COLO829 (cell line): Measurements from ENCODE around the gene OLFML2A.

Experiments used
- DNase-seq: peaks from one replicate; pipeline ENCODE4 v3.0.0; 2012; ENCODE audit warnings: low spot score

OLFML2A gene

DNA sequence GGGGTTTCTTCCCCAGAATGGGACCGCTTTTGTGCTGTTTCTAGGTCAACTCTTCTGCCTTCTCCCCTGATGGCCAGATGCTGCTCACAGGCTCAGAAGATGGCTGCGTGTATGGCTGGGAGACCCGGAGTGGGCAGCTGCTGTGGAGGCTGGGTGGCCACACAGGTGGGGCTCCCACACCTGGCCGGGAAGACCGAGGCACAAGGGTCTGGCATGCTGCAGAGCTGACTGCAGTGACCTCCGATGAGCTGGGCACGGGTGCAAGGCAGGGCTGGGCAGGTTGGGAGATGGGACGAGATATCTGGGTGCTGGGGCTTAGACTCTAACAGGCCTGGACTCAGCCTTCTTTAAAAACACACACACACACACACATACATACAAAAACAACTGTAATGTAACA, 77.2 kb downstream of the OLFML2A start:
- no peak for DNase-seq

DNA sequence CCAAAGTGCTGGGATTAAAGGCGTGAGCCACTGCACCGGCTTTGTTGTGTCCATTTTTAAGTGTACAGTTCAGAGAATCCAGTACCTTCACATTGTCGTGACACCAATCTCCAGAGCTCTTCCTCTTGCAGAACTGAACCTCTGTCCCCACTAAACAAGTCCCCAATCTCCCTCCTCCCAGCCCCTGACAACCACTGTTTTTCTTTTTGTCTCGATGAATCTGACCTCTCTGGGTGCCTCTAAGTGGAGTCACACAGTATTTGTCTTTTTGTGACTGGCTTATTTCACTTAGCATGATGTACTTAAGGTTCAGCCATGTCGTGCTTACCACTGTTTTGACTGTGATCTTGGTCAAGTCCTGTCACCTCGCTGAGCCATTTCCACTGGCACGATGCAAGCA, 77.9 kb downstream of the OLFML2A start:
- no peak for DNase-seq

DNA sequence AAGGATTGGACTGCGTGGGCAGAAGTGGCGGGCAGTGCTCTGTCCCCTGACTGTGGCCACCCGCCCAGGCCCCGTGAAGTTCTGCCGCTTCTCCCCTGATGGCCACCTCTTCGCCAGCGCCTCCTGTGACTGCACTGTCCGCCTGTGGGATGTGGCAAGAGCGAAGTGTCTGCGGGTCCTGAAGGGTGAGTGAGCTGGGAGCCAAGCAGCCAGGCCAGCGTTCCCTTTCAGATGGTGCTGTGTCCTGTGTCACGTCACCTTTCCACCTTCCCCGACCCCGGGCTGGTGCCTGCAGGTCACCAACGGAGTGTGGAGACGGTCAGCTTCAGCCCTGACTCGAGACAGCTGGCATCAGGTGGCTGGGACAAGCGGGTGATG, 78.6 kb downstream of the OLFML2A start:
- no peak for DNase-seq

DNA sequence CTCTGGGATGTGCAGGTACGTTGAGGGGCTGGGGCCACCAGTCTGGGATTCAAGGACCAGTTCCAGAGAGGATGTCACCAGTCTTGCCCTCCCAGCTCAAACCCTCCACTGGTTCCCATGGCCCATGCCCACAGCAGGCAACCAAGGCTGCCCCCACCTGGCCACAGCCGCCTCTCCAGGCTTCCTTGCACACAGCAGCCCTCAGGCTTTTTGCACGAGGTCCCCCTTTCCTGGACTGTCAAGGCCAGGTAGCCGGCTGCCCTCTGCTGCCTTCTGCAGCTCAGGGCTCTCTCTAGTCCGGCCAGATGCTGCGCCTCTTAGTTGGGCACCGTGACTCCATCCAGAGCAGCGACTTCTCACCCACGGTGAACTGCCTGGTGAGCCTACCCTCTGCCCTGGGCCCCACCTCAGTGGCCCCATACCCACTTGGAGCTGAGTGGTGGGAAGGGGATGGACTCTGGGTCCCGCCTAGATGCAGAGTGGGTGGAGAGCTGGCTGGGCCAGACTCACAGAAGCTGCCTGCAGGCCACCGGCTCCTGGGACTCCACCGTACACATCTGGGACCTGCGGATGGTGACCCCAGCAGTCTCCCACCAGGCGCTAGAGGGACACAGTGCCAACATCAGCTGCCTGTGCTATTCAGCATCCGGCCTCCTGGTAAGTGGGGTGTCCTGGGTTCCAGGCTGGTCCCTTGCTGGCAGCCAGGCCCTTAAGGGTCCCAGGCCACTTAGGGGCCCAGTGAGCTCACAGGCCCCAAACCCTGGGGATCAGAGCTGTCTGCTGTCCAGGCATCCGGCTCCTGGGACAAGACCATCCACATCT, 79.2 kb downstream of the OLFML2A start:
- no peak for DNase-seq

DNA sequence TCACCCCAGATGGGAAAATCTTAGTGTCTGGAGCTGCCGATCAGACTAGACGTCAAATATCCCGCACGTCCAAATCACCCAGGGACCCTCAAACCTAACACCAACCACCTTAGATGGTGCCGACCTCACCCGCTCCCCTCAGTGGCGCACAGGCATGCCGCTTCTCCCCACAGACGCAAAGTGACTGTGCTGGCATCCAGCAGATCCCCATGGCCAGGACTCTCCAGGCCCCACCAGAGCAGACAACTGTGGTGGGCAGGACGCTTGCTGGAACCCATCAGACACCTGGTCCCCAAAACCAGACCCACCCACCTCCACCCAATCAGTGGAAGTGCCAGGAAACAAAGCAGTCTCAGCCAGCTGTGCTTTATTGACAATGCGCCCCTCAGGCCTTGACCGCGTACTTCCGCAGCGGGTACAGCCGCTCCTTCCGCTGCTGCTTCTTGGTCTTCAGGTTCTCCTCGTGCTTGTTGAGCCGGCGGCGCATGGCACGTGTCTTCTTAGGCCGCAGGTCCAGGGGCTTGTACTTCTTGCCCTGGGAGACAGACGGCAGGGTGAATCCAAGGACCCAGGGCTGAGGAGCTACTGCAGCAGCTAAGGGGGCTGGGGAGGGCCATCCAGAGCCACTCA, 80.7 kb downstream of the OLFML2A start:
- no peak for DNase-seq

DNA sequence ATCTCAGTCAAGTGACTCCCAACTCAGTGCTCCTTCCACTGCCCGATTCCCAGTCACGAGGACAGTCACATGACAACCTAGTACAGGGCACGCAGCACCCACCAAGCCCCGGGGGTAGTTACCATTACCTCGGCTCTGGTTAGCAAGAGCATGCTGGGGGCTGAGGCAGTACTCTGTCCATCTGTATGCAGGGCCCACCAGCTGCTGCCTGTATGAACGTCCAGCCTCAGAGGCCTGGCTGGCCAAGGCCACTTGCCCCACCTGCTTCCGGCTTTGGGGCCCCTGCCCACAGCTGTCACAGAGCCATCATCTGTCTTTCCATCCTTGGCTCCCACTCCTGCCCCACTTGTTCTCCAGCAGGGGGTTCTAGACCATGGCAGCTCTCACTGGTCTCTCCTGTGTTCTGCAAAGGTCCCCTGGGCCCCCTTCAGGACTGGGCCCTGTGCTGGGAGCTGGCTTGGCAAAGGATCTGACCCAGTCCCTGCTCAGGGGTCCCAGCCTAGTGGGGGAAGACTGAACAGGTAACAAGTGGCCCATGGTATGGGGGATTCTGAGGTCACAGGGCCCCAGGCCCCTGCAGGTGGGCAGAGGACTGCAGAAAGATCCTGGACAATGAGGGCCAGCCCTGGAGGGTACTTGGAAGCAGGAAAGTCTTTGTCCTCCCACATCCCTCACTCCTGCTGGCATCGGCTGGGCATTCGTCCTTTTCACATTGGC, 81.6 kb downstream of the OLFML2A start:
- no peak for DNase-seq

DNA sequence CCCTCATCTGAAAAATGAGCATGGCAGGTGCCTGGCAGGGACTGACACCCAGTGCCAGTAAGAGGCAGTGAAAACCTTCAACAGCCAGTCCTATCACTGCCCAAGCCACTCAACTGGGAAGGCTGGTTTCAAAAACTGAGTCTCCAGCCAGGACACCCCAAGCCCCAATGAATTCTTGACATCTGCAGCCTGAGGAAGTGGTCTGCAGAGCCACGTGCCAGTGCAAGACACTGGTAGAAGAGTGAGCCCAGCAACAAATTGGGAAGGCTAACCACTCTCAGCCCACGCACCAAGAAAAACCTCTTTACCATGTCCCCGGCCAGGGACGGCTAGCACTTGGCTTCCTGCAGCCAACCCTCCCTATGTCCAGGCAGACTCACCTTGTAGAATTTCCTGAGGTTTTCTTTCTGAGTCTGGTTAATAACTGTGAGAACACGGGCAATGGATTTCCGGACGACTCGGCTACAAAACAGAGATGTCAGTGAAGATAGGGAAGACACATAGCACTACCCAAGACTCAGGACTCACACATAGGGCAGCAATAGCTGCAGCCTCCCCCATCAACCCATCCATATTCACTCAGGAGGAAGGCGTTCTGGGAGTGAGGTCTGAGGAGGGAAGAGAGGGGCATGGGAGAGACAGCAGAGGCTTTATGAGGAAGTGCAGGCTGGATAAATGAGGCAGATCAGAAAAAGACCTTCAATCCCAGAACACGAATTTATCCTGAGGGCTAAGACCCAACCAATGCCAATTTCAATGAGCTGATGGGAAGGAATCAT, 83.1 kb downstream of the OLFML2A start:
- DNase-seq: no peak

DNA sequence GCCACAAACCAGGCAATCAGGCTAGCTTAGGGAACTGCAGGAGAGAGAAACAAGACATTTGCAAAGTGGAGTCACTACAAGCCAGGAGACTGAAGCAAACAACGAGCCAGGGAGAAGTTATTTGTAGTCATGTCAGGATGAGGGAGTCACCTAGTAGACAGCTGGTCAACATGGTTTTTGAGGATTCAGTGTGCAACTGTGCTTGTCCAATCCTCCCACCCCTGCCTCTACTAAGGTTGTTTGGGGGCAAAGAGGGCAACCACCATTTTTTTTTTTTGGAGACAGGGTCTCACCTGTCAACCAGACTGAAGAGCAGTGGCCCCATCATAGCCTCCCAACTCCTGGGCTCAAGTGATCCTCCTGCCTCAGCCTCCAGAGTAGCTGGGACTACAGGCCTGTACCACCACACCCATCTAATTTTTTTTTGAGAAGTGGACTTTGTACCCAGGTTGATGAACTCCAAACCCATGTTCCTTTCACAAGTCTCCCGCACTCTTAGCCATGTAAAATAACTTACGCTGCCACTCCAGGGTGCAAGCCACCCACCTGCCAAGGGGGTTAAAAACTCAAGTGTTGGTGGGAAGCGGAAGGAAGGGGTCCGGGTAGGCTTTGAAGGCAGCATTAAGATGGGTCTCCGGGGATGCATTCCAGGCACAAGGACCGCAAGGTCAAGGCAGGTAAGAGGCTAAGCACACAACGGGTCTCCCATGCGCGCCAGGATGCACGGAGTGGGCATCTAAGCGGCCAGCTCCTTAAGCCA, 83.8 kb downstream of the OLFML2A start:
- no peak for DNase-seq

DNA sequence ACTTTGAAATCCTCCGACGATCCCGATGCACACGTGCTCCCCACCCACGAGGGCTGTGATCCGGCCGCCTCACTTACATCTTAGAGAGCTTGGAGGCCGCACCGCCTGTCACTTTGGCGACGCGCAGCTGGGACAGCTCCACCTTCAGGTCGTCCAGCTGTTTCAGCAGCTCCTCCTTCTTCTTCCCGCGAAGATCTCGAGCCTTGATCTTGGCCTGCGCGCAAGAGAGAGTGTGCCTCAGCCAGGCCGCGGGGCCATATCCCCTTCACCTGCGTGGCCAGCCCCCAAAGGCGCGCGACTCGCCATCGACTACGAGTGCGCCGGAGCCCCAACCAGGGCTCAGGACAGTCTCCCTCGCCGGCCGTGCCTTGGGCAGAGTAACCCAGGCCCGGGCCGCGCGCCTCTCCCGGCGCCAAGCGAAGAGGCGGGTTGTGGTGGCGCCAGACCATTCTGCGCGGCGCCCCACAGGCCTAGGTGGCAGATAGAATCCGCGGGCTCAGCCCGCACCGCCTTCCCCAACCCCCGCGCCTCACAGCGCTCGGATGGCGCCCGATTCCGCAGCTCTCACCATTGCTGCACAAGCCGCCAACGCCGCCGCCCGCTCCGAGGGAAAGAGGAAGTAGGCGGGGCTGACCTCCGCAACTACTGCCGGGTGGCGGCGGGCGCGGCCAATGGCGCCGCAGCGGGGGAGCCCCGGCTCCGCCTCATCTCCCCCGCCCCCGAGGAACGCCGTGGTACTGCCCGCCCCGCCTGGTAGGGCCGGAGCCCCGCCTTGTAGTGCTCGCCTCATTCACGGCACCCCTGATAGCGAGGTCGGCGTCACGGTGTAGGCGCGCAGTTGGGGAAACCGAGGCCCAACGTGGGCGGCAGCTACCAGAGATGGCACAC, 84.7 kb downstream of the OLFML2A start, which contains the start of the genes ARPC5L and RPL35:
Gene ARPC5L, plus strand, starts transcription at position 789 of the 888 bp plus-strand sequence. CDS start 7,161 bp downstream, outside the sequence.
Gene RPL35, minus strand, starts transcription at position 616 of the 888 bp plus-strand sequence. Its CDS starts 45 bp downstream, at position 571.
- DNase-seq: peak; percentile 98

DNA sequence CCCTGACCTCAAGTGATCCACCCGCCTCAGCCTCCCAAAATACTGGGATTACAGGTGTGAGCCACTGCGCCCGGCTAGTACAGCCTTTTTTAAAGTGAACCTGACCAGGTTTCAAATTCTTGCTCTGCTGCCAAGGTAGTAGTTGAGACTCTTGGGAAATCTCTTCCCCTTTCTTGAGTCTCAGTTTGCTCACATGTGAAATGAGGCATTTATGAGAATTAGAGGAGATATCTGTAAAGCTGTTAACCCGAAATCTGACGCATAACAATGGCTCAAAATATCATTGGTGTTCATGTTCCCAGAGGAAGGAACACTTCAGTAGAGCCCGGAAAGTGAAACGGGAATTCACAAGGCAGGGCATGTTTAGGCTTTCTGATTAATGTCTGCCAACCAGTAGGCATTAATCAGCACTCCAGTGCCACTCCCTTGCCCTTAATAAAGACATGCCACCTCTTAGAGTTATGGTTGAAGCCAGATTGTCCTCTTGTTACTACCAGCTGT, 86.5 kb downstream of the OLFML2A start:
- DNase-seq: no peak
